ENCODE results near the gene GINS2. TPM values are rescaled to one million over a fixed set of nuclear protein-coding genes. Genes with fewer than 3 reads are reported as not detected.

GINS2 gene
- total and polyA plus RNA-seq, 2 donors (not counting 3 experiments of a cell fraction or from before 2014, with no cell fraction given): 10.4 to 24.1 TPM

DNA sequence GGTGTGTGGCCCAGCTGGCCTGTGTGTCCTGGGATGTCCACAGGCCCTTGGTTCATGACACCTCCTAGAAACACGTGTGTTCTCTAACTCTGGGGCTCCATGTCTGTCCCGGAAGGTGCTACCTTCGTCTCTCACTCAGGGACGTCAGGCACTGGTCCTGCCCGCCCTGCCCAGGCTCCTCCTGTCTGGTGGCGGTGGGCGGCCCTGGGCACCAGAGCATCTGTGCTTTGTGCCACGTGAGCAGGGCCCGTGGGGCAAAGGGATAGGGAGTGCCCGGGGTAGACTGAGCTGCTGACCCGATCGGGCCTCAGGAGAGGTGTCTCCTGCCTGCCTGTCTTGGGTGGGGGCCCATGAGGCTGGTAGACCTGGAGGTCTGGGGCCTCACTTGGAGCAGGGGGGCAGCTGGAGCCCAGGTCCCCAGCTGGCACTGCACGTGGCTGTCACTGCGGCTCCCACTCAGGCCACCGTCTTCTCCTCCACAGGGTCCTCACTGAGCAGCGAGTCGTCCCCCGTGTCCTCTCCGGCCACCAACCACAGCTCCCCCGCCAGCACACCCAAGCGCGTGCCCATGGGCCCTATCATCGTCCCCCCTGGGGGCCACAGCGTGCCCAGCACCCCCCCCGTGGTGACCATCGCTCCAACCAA, 40.6 kb downstream of the GINS2 start:
- Histone ChIP-seq H3K27ac (ENCODE audit: insufficient read depth, low read depth, low read length) (no peak overlapping the region), H3K4me2 (ENCODE audit: insufficient read depth, low read length) (no peak overlapping the region), H3K9me3 (replicated peaks; ENCODE audit: control insufficient read depth, insufficient read depth, low read length) (no peaks in the 10 kb centered on the region), H3K9me1 (replicated peaks; ENCODE audit: control insufficient read depth, extremely low read depth, insufficient read depth, low read length) (no peaks in the 10 kb centered on the region), H3K79me2 (ENCODE audit: control insufficient read depth, insufficient read depth, low read length) (no peaks in the 10 kb centered on the region), H3K4me3 (replicated peaks in 1 of 3; ENCODE audit: insufficient read depth in 1 of 3, low read depth in 1 of 3, low read length in 3 of 3) (no peak overlapping the region), H2AFZ (ENCODE audit: low read depth, low read length) (no peak overlapping the region), H3K36me3 (ENCODE audit: control insufficient read depth in 2 of 2, extremely low read depth in 1 of 2, insufficient read depth in 2 of 2, low read length in 2 of 2) (no peaks in the 10 kb centered on the region), H3K9ac (replicated peaks; ENCODE audit: extremely low read depth, insufficient read depth, low read length) (no peak overlapping the region), H3K27me3 (ENCODE audit: control insufficient read depth in 2 of 2, insufficient read depth in 2 of 2, low read length in 2 of 2) (no peaks in the 10 kb centered on the region), H4K20me1 (replicated peaks; ENCODE audit: control insufficient read depth, extremely low read depth, insufficient read depth, low read length) (no peaks in the 10 kb centered on the region), H3K4me1 (ENCODE audit: control insufficient read depth, extremely low read depth, insufficient read depth, low read length) (no peaks in the 10 kb centered on the region)
- ChIA-PET CTCF (interaction anchor here (3.5 kb wide), 1 partner anchor 32 kb away, joined by 16 read pairs; no protein-coding TSS in a partner anchor), POLR2A (no interaction called here)
- intact Hi-C loops (cut with micrococcal nuclease): no loop called here
- TF ChIP-seq POLR2AphosphoS5 (IDR thresholded peaks at IDR 0.05; ENCODE audit: insufficient read depth, low read depth, low read length) (no peak), EZH2 (IDR thresholded peaks at IDR 0.05; ENCODE audit: borderline replicate concordance, low read depth, low read length, severe bottlenecking) (no peak), CTCF (IDR thresholded peaks at IDR 0.05; ENCODE audit: extremely low read depth in 1 of 2, insufficient read depth in 1 of 2, low read depth in 1 of 2, low read length in 2 of 2) (no peak), FOS (IDR thresholded peaks at IDR 0.05; ENCODE audit: borderline replicate concordance, insufficient read depth, low read length) (no peak), JUN (IDR thresholded peaks at IDR 0.05; ENCODE audit: borderline replicate concordance, insufficient read depth, insufficient read length, low read depth) (no peak), MAX (IDR thresholded peaks at IDR 0.05; ENCODE audit: insufficient read depth, insufficient read length) (no peak), MYC (IDR thresholded peaks at IDR 0.05; ENCODE audit: low read depth, low read length) (no peak), GATA2 (IDR thresholded peaks at IDR 0.05; ENCODE audit: insufficient read depth, insufficient read length, low read depth, low read length) (no peak), POLR2A (IDR thresholded peaks at IDR 0.05; ENCODE audit: low read depth, low read length) (no peak)
- DNase-seq (ENCODE audit: low read depth, low spot score) (no peak), FAIRE-seq (no peak)
- no TSS peak for BruUV-seq (replicated peaks)
- dilution Hi-C loops (cut with MboI; ENCODE audit: extremely low pct_ligation_motif_present, low sequenced_read_pairs): no loop called here

Measured in endothelial cell of umbilical vein (primary cell).